Hypothalamus (tissue), 51 donors: ENCODE results near the gene TP73.
A peak's percentile ranks its signal among the peaks of the same experiment; 100 is the strongest.

Source experiments
- DNase-seq, 51 donors: peaks; one replicate each; lab custom pipeline; 2025; lab: John Stamatoyannopoulos, UW

The TP73 gene

GRCh38 chr1:3651930-3652547 is at the start of gene TP73:
Gene TP73 (plus strand): TSS chr1:3652516. CDS start chr1:3682366, 29,850 bp downstream.
- DNase-seq, result no peak

GRCh38 chr1:3603156-3603555 is 49.2 kb upstream of the TP73 start:
- DNase-seq, result no peak

- DNase-seq, result no peak
Measured at GRCh38 chr1:3603571-3604467, 48.5 kb upstream of the TP73 start.

- DNase-seq, result no peak
Measured at GRCh38 chr1:3604468-3604974, 47.8 kb upstream of the TP73 start.

- DNase-seq, result no peak
Measured at GRCh38 chr1:3604997-3605823, 47.1 kb upstream of the TP73 start.

- no peak for DNase-seq
Measured at GRCh38 chr1:3606779-3607702, 45.3 kb upstream of the TP73 start.

GRCh38 chr1:3607703-3608065 is 44.6 kb upstream of the TP73 start:
- DNase-seq, result no peak

GRCh38 chr1:3608154-3608553 is 44.2 kb upstream of the TP73 start:
- no peak for DNase-seq

- peak in 2 of 51 donors; percentile 18 to 19 for DNase-seq
Measured at GRCh38 chr1:3609016-3609768, 43.1 kb upstream of the TP73 start.

GRCh38 chr1:3609769-3610526 is 42.4 kb upstream of the TP73 start:
- DNase-seq, result no peak

- DNase-seq, result no peak
Measured at GRCh38 chr1:3610527-3611169, 41.7 kb upstream of the TP73 start.

- DNase-seq, result peak in 18 of 51 donors; percentile 13 to 61 (median 38)
Measured at GRCh38 chr1:3611170-3612019, 40.9 kb upstream of the TP73 start, which contains the start of gene MEGF6. Gene MEGF6 (minus strand): TSS chr1:3611508. CDS start chr1:3611268, 240 bp downstream.

- DNase-seq, result no peak
Measured at GRCh38 chr1:3612123-3612522, 40.2 kb upstream of the TP73 start.

GRCh38 chr1:3614755-3615742 is 37.3 kb upstream of the TP73 start:
- DNase-seq, result peak in 3 of 51 donors; percentile 13 to 18 (median 14)

- no peak for DNase-seq
Measured at GRCh38 chr1:3616861-3617260, 35.5 kb upstream of the TP73 start.
